Peyer's patch (tissue), 4 donors: ENCODE data around the gene SHMT2. TPM values are rescaled to one million over a fixed set of nuclear protein-coding genes. Genes with fewer than 3 reads are reported as not detected.

Experiments used
- DNase-seq, 3 donors: peaks; one replicate each; pipeline ENCODE4 v3.0.0-alpha.2; 2017 to 2019
- H3K27ac ChIP-seq, 4 donors: fragments of 200-600 bp; sonication (generic); one replicate each; pipeline ENCODE4 v1.5.1; 2016 to 2019
- H3K27me3 ChIP-seq, 2 donors: fragments of 200-600 bp; sonication (generic); one replicate each; pipeline ENCODE4 v1.5.1; 2019
- H3K36me3 ChIP-seq, 3 donors: fragments of 200-600 bp; sonication (generic); one replicate each; pipeline ENCODE4 v1.5.1; 2016 to 2019
- H3K4me1 ChIP-seq, 4 donors: fragments of 200-600 bp; sonication (generic); one replicate each; pipeline ENCODE4 v1.5.1; 2016 to 2019
- H3K4me3 ChIP-seq, 4 donors: fragments of 200-600 bp; sonication (generic); 1 replicate in 3 of 4; 2 replicates in 1 of 4; pipeline ENCODE4 v1.5.1; 2016 to 2019; ENCODE audit warnings: mild to moderate bottlenecking in 1 of 4
- H3K9me3 ChIP-seq, 4 donors: fragments of 200-600 bp; sonication (generic); one replicate each; pipeline ENCODE4 v1.5.1; 2016 to 2019; ENCODE audit warnings: mild to moderate bottlenecking in 1 of 4
- CTCF ChIP-seq, 6 experiments: fragments of 450-650 bp in 4 of 6; fragments of 200-600 bp in 2 of 6; sonication (generic) in 1 of 6; IDR thresholded peaks; one replicate each; pipeline ENCODE4 v1.5.1; 2017 to 2019; ENCODE audit warnings: antibody characterized with exemption in 6 of 6, mild to moderate bottlenecking in 3 of 6, moderate library complexity in 1 of 6
- POLR2A ChIP-seq, 2 donors: fragments of 450-650 bp; IDR thresholded peaks; one replicate each; pipeline ENCODE4 v1.5.1; 2017; ENCODE audit warnings: antibody characterized with exemption in 2 of 2, mild to moderate bottlenecking in 2 of 2, moderate library complexity in 2 of 2
- total RNA-seq, 4 donors: library from RNA; depleted of rRNA; stranded (reverse); fragments of >200 nt; gene quantifications; one replicate each; pipeline ENCODE4 v1.1.0, GENCODE V29; 2016

SHMT2 gene
- 10 to 100 TPM; 34.4 to 72.6 (median 36.3) TPM for total RNA-seq

- Histone ChIP-seq H3K27ac (peak within 1 kb of the TSS; percentile 44 to 80 (median 58)), H3K9me3 (peaks cover 0 to 6% (median 0%) of the 10 kb centered on the region in 4 donors), H3K27me3 (peaks cover 0 to 17% of the 10 kb centered on the region in 2 donors), H3K4me1 (peaks cover 0 to 28% (median 22%) of the 10 kb centered on the region in 4 donors), H3K36me3 (peaks cover 0 to 28% (median 0%) of the 10 kb centered on the region in 3 donors), H3K4me3 (peak within 1 kb of the TSS; percentile 45 to 75 (median 65))
- peak; percentile 87 to 98 (median 89) for DNase-seq
- TF ChIP-seq CTCF (IDR thresholded peaks at IDR 0.05) (no peak), POLR2A (IDR thresholded peaks at IDR 0.05) (peak in 1 of 2 donors; percentile 23)
Measured at GRCh38 chr12:57229634-57230380, at the start of gene SHMT2. Gene SHMT2 (plus strand): TSS chr12:57229711. CDS start chr12:57229779, 68 bp downstream.

GRCh38 chr12:57180321-57180989, 49.1 kb upstream of the SHMT2 start:
- H3K27me3 ChIP-seq, result no peaks in the 10 kb centered on the region
- TF ChIP-seq CTCF (IDR thresholded peaks at IDR 0.05), result no peak
- no peak for TF ChIP-seq POLR2A (IDR thresholded peaks at IDR 0.05)
- H3K27ac ChIP-seq, result no peak overlapping the region
- no peak for DNase-seq
- no peaks in the 10 kb centered on the region for H3K9me3 ChIP-seq
- no peaks in the 10 kb centered on the region for H3K4me1 ChIP-seq
- no peak overlapping the region for H3K4me3 ChIP-seq
- H3K36me3 ChIP-seq, result peaks cover 0 to 85% (median 0%) of the 10 kb centered on the region in 3 donors

GRCh38 chr12:57181072-57181471, 48.4 kb upstream of the SHMT2 start:
- no peaks in the 10 kb centered on the region for H3K4me1 ChIP-seq
- H3K4me3 ChIP-seq, result no peak overlapping the region
- H3K27ac ChIP-seq, result no peak overlapping the region

GRCh38 chr12:57181561-57182155, 47.9 kb upstream of the SHMT2 start:
- Histone ChIP-seq H3K27me3 (no peaks in the 10 kb centered on the region), H3K4me1 (no peaks in the 10 kb centered on the region), H3K27ac (no peak overlapping the region), H3K4me3 (no peak overlapping the region), H3K36me3 (peaks cover 0 to 86% (median 0%) of the 10 kb centered on the region in 3 donors), H3K9me3 (no peaks in the 10 kb centered on the region)
- TF ChIP-seq CTCF (IDR thresholded peaks at IDR 0.05), result no peak
- no peak for TF ChIP-seq POLR2A (IDR thresholded peaks at IDR 0.05)
- DNase-seq, result no peak

More at GRCh38 chr12:57181072-57181471, 48.4 kb upstream of the SHMT2 start:
- TF ChIP-seq POLR2A (IDR thresholded peaks at IDR 0.05) (no peak), CTCF (IDR thresholded peaks at IDR 0.05) (no peak)
- peaks cover 0 to 86% (median 0%) of the 10 kb centered on the region in 3 donors for H3K36me3 ChIP-seq
- no peak for DNase-seq
- no peaks in the 10 kb centered on the region for H3K27me3 ChIP-seq
- H3K9me3 ChIP-seq, result no peaks in the 10 kb centered on the region

- Histone ChIP-seq H3K4me3 (no peak overlapping the region), H3K27me3 (no peaks in the 10 kb centered on the region), H3K27ac (no peak overlapping the region), H3K4me1 (no peaks in the 10 kb centered on the region), H3K9me3 (no peaks in the 10 kb centered on the region), H3K36me3 (peaks cover 0 to 86% (median 0%) of the 10 kb centered on the region in 3 donors)
- TF ChIP-seq CTCF (IDR thresholded peaks at IDR 0.05) (peak; percentile 59 to 95 (median 90)), POLR2A (IDR thresholded peaks at IDR 0.05) (no peak)
- DNase-seq, result peak; percentile 73 to 90 (median 86)
Measured at GRCh38 chr12:57182918-57183575, 46.5 kb upstream of the SHMT2 start.
